Inferior parietal cortex (tissue), 1 donor: ENCODE results near the gene FSTL1.

Experiments
- DNase-seq: peaks from one replicate; pipeline ENCODE4 v3.0.0-alpha.2; 2016; ENCODE audit errors: extremely low spot score

FSTL1 gene

GRCh38 chr3:120468635-120469295 is 18.0 kb upstream of the FSTL1 start:
- no peak for DNase-seq

GRCh38 chr3:120462409-120462959 is 11.7 kb upstream of the FSTL1 start:
- DNase-seq, result no peak

GRCh38 chr3:120461416-120461815 is 10.6 kb upstream of the FSTL1 start:
- no peak for DNase-seq

GRCh38 chr3:120460862-120461261 is 10.1 kb upstream of the FSTL1 start:
- peak; percentile 58 for DNase-seq

- DNase-seq, result no peak
Observed at GRCh38 chr3:120460181-120460790, 9.5 kb upstream of the FSTL1 start.

- DNase-seq, result no peak
Observed at GRCh38 chr3:120459196-120459595, 8.4 kb upstream of the FSTL1 start.

- DNase-seq, result no peak
Observed at GRCh38 chr3:120457827-120458226, 7.0 kb upstream of the FSTL1 start.

- DNase-seq, result no peak
Observed at GRCh38 chr3:120454076-120454689, 3.4 kb upstream of the FSTL1 start.

GRCh38 chr3:120452816-120453215 is 2.0 kb upstream of the FSTL1 start:
- DNase-seq, result no peak

- DNase-seq, result no peak
Observed at GRCh38 chr3:120451806-120452205, 1.0 kb upstream of the FSTL1 start.

GRCh38 chr3:120451272-120451761 is 525 bp upstream of the FSTL1 start:
- no peak for DNase-seq

GRCh38 chr3:120449701-120450599 is 842 bp downstream of the FSTL1 start:
- no peak for DNase-seq

- no peak for DNase-seq
Observed at GRCh38 chr3:120449251-120449650, 1.5 kb downstream of the FSTL1 start.

GRCh38 chr3:120448756-120449155 is 2.0 kb downstream of the FSTL1 start:
- no peak for DNase-seq

- no peak for DNase-seq
Observed at GRCh38 chr3:120446891-120447668, 3.7 kb downstream of the FSTL1 start.

GRCh38 chr3:120445654-120446053 is 5.1 kb downstream of the FSTL1 start:
- no peak for DNase-seq

GRCh38 chr3:120443626-120444123 is 7.1 kb downstream of the FSTL1 start:
- no peak for DNase-seq

- DNase-seq, result no peak
Observed at GRCh38 chr3:120442975-120443517, 7.7 kb downstream of the FSTL1 start.

GRCh38 chr3:120441776-120442175 is 9.0 kb downstream of the FSTL1 start:
- DNase-seq, result no peak

- DNase-seq, result no peak
Observed at GRCh38 chr3:120440762-120441161, 10.0 kb downstream of the FSTL1 start.
